Smooth muscle cell (in vitro differentiated cells): ENCODE data around the gene ELP5. TPM values are rescaled to one million over a fixed set of nuclear protein-coding genes. Genes with fewer than 3 reads are reported as not detected.
A peak's percentile ranks its signal among the peaks of the same experiment; 100 is the strongest.

Experiments
- DNase-seq: peaks from one replicate; lab custom pipeline; 2025; ENCODE audit not compliant: unreplicated experiment; lab: John Stamatoyannopoulos, UW
- H2AFZ ChIP-seq: fragments of 200-600 bp; sonication (generic); 2 replicates; pipeline ENCODE4 v1.6.0; 2016; ENCODE audit warnings: antibody characterized with exemption, low read depth, mild to moderate bottlenecking
- H3F3A ChIP-seq: fragments of 200-600 bp; sonication (generic); 2 replicates; pipeline ENCODE4 v1.6.0; 2017; ENCODE audit warnings: antibody characterized with exemption, low read depth
- H3K27ac ChIP-seq: fragments of 200-600 bp; sonication (generic); 2 replicates; pipeline ENCODE4 v1.5.1; 2016; ENCODE audit warnings: low read depth, mild to moderate bottlenecking
- H3K27me3 ChIP-seq: fragments of 200-600 bp; sonication (generic); 2 replicates; pipeline ENCODE4 v1.6.1; 2016; ENCODE audit warnings: low read depth, mild to moderate bottlenecking
- H3K36me3 ChIP-seq: fragments of 200-600 bp; sonication (generic); 2 replicates; pipeline ENCODE4 v1.5.1; 2016; ENCODE audit warnings: low read depth
- H3K4me1 ChIP-seq: fragments of 200-600 bp; sonication (generic); 2 replicates; pipeline ENCODE4 v1.5.1; 2016; ENCODE audit warnings: low read depth
- H3K4me2 ChIP-seq: fragments of 200-600 bp; sonication (generic); 2 replicates; pipeline ENCODE4 v1.6.0; 2016; ENCODE audit warnings: mild to moderate bottlenecking
- H3K4me3 ChIP-seq: fragments of 200-600 bp; sonication (generic); 2 replicates; pipeline ENCODE4 v1.5.1; 2016; ENCODE audit warnings: mild to moderate bottlenecking
- H3K79me2 ChIP-seq: fragments of 200-600 bp; sonication (generic); 2 replicates; pipeline ENCODE4 v1.6.0; 2016; ENCODE audit warnings: low read depth, mild to moderate bottlenecking
- H3K9ac ChIP-seq: fragments of 200-600 bp; sonication (generic); 2 replicates; pipeline ENCODE4 v1.6.0; 2016; ENCODE audit warnings: low read depth
- H3K9me3 ChIP-seq: fragments of 200-600 bp; sonication (generic); replicated peaks from 2 replicates; pipeline ENCODE4 v1.5.1; 2016; ENCODE audit warnings: low read depth
- H4K20me1 ChIP-seq: fragments of 200-600 bp; sonication (generic); 2 replicates; pipeline ENCODE4 v1.6.0; 2016; ENCODE audit warnings: low read depth
- WGBS: methylation state at CpG from one replicate; pipeline ENCODE4 v1.1.7; 2016; ENCODE audit warnings: low lambda C conversion rate; 5-methylcytosine and 5-hydroxymethylcytosine counted together
- polyA plus RNA-seq: library from polyadenylated mRNA; unstranded; fragments of >200 nt; fragmentation: Nextera tagmentation; extraction: Ambion mirVana; gene quantifications from 2 replicates; pipeline ENCODE4 v1.2.1, GENCODE V29; 2016
- total RNA-seq: library from RNA; depleted of rRNA; stranded (reverse); fragments of >200 nt; gene quantifications from 2 replicates; pipeline ENCODE4 v1.2.3, GENCODE V29; 2014
- TF ChIP-seq, protein P1 (sequence below): fragments of 200-600 bp; sonication (generic); IDR thresholded peaks from 2 replicates; pipeline ENCODE4 v1.5.1; 2017; ENCODE audit warnings: borderline replicate concordance, mild to moderate bottlenecking, antibody characterized with exemption; ENCODE audit not compliant: insufficient read depth, poor library complexity, severe bottlenecking

ELP5 gene
- total and polyA plus RNA-seq, 2 experiments from 2014 or later = 18.7 to 42.4 TPM

DNA sequence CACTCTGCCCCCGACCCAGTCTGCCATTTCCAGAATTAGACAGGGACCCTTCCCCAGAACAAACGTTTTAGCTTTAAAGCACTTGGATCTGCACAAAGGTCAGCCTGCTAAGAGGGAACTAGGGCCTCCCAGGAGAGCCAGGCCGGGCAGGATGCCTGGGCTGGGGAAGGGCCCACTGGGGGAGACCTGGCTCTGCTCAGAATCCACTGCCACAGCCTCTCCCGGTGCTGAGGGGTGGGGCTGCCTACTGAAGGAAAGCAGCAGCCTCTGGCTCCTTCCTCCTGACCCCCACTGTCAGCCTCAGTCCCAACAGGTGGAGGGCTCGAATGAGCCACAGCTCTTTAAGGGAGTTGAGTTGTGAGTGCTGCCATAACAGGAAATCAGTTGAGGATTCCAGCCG is 40.7 kb downstream of the ELP5 start:
- Histone ChIP-seq H3K9me3 (no peaks in the 10 kb centered on the region), H2AFZ (no peak overlapping the region), H3K79me2 (no peaks in the 10 kb centered on the region), H3K4me1 (no peaks in the 10 kb centered on the region), H3F3A (peaks cover 8% of the 10 kb centered on the region), H3K4me2 (no peak overlapping the region), H4K20me1 (no peaks in the 10 kb centered on the region), H3K36me3 (no peaks in the 10 kb centered on the region), H3K27ac (no peak overlapping the region), H3K27me3 (peaks cover 50% of the 10 kb centered on the region), H3K4me3 (no peak overlapping the region), H3K9ac (no peak overlapping the region)
- 62% methylated on average over 6 of the region's 6 CpGs for WGBS
- TF ChIP-seq, protein P1, sequence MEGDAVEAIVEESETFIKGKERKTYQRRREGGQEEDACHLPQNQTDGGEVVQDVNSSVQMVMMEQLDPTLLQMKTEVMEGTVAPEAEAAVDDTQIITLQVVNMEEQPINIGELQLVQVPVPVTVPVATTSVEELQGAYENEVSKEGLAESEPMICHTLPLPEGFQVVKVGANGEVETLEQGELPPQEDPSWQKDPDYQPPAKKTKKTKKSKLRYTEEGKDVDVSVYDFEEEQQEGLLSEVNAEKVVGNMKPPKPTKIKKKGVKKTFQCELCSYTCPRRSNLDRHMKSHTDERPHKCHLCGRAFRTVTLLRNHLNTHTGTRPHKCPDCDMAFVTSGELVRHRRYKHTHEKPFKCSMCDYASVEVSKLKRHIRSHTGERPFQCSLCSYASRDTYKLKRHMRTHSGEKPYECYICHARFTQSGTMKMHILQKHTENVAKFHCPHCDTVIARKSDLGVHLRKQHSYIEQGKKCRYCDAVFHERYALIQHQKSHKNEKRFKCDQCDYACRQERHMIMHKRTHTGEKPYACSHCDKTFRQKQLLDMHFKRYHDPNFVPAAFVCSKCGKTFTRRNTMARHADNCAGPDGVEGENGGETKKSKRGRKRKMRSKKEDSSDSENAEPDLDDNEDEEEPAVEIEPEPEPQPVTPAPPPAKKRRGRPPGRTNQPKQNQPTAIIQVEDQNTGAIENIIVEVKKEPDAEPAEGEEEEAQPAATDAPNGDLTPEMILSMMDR = no peak
- no peak for DNase-seq

DNA sequence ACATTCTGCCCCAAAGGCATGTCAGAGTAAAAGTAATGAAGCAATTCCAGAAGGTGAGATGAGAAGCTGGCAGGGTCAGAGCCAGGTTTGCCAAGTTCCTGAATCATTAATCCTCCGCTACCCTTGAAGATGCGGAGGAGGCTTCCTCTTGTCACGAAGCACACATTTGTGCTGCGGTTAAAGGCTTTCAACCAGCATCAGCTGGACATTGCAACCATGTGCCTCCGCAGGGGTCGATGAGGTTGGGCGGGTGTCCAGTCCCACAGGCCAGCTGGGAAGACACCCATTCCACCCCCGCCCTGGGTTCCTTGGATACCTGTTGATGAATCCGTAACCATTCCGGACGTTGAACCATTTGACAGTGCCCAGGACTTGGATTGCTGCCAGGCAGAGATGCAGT is 41.1 kb downstream of the ELP5 start:
- no peaks in the 10 kb centered on the region for H4K20me1 ChIP-seq
- H3K9ac ChIP-seq = no peak overlapping the region
- H3K4me3 ChIP-seq = no peak overlapping the region
- H3K27ac ChIP-seq = no peak overlapping the region
- H3F3A ChIP-seq = peaks cover 8% of the 10 kb centered on the region
- no peak overlapping the region for H3K4me2 ChIP-seq
- H3K36me3 ChIP-seq = no peaks in the 10 kb centered on the region
- TF ChIP-seq, protein P1 = no peak
- DNase-seq = no peak
- no peaks in the 10 kb centered on the region for H3K4me1 ChIP-seq
- WGBS = 93% methylated on average over 11 of the region's 11 CpGs
- H3K27me3 ChIP-seq = peaks cover 50% of the 10 kb centered on the region
- H2AFZ ChIP-seq = no peak overlapping the region
- H3K79me2 ChIP-seq = no peaks in the 10 kb centered on the region
- no peaks in the 10 kb centered on the region for H3K9me3 ChIP-seq

DNA sequence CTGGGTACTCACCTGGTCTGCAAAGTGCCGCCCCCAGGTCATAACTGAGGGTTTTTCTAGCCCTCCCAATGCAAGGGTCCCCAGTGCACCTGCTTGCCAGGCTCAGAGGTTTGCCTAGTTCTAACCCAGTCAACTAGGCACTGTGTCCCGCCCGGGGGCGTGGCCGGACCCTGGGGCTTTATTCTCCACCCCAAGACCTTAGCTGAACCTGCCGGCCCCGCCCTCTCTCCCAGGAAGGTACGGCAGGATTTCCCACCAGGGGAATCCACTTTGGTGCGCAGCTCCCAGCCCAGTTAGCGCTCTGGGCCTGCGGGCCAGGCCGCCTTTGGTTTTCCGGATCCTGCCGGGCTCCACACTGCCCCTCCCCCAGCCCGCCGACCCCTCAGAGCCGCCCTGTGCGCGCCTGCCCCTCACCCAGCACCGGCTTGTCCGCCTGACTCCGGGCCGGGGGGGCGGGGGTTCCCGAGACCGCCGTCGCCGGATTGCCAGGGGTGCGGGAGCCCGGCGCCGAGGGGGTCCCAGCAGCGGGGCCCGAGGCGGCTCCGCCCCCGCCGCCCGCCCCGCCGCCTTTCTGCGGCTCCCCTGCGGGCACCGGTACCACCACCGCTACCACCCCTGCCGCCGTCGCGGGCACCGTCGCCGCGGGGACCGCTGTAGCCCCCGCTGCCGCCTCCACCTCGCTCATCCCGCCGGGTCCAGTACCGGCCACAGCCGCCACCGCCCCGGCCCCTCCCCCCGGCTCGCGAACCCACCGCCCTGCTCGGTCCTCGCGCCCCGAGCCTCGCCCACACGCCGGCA is 42.0 kb downstream of the ELP5 start:
- peak overlapping the region; percentile 35 for H3K4me3 ChIP-seq
- H3K27me3 ChIP-seq = peaks cover 50% of the 10 kb centered on the region
- H3K27ac ChIP-seq = no peak overlapping the region
- no peak for DNase-seq
- WGBS = 14% methylated on average over 12 of the region's 75 CpGs
- H2AFZ ChIP-seq = no peak overlapping the region
- H3K9ac ChIP-seq = no peak overlapping the region
- peaks cover 8% of the 10 kb centered on the region for H3F3A ChIP-seq
- no peaks in the 10 kb centered on the region for H3K36me3 ChIP-seq
- TF ChIP-seq, protein P1 = no peak
- no peaks in the 10 kb centered on the region for H3K4me1 ChIP-seq
- no peaks in the 10 kb centered on the region for H4K20me1 ChIP-seq
- H3K79me2 ChIP-seq = no peaks in the 10 kb centered on the region
- H3K4me2 ChIP-seq = peak overlapping the region; percentile 85
- no peaks in the 10 kb centered on the region for H3K9me3 ChIP-seq
